Smooth muscle cell (in vitro differentiated cells): ENCODE measurements around the gene IL1RN. TPM values are rescaled to one million over a fixed set of nuclear protein-coding genes. Genes with fewer than 3 reads are reported as not detected.

ENCODE experiments used
- DNase-seq: peaks from one replicate; lab custom pipeline; 2025; ENCODE audit not compliant: unreplicated experiment; lab: John Stamatoyannopoulos, UW
- H2AFZ ChIP-seq: fragments of 200-600 bp; sonication (generic); 2 replicates; pipeline ENCODE4 v1.6.0; 2016; ENCODE audit warnings: antibody characterized with exemption, low read depth, mild to moderate bottlenecking
- H3F3A ChIP-seq: fragments of 200-600 bp; sonication (generic); 2 replicates; pipeline ENCODE4 v1.6.0; 2017; ENCODE audit warnings: antibody characterized with exemption, low read depth
- H3K27ac ChIP-seq: fragments of 200-600 bp; sonication (generic); 2 replicates; pipeline ENCODE4 v1.5.1; 2016; ENCODE audit warnings: low read depth, mild to moderate bottlenecking
- H3K27me3 ChIP-seq: fragments of 200-600 bp; sonication (generic); 2 replicates; pipeline ENCODE4 v1.6.1; 2016; ENCODE audit warnings: low read depth, mild to moderate bottlenecking
- H3K36me3 ChIP-seq: fragments of 200-600 bp; sonication (generic); 2 replicates; pipeline ENCODE4 v1.5.1; 2016; ENCODE audit warnings: low read depth
- H3K4me1 ChIP-seq: fragments of 200-600 bp; sonication (generic); 2 replicates; pipeline ENCODE4 v1.5.1; 2016; ENCODE audit warnings: low read depth
- H3K4me2 ChIP-seq: fragments of 200-600 bp; sonication (generic); 2 replicates; pipeline ENCODE4 v1.6.0; 2016; ENCODE audit warnings: mild to moderate bottlenecking
- H3K4me3 ChIP-seq: fragments of 200-600 bp; sonication (generic); 2 replicates; pipeline ENCODE4 v1.5.1; 2016; ENCODE audit warnings: mild to moderate bottlenecking
- H3K79me2 ChIP-seq: fragments of 200-600 bp; sonication (generic); 2 replicates; pipeline ENCODE4 v1.6.0; 2016; ENCODE audit warnings: low read depth, mild to moderate bottlenecking
- H3K9ac ChIP-seq: fragments of 200-600 bp; sonication (generic); 2 replicates; pipeline ENCODE4 v1.6.0; 2016; ENCODE audit warnings: low read depth
- H3K9me3 ChIP-seq: fragments of 200-600 bp; sonication (generic); replicated peaks from 2 replicates; pipeline ENCODE4 v1.5.1; 2016; ENCODE audit warnings: low read depth
- H4K20me1 ChIP-seq: fragments of 200-600 bp; sonication (generic); 2 replicates; pipeline ENCODE4 v1.6.0; 2016; ENCODE audit warnings: low read depth
- WGBS: methylation state at CpG from one replicate; pipeline ENCODE4 v1.1.7; 2016; ENCODE audit warnings: low lambda C conversion rate; 5-methylcytosine and 5-hydroxymethylcytosine counted together
- polyA plus RNA-seq: library from polyadenylated mRNA; unstranded; fragments of >200 nt; fragmentation: Nextera tagmentation; extraction: Ambion mirVana; gene quantifications from 2 replicates; pipeline ENCODE4 v1.2.1, GENCODE V29; 2016
- total RNA-seq: library from RNA; depleted of rRNA; stranded (reverse); fragments of >200 nt; gene quantifications from 2 replicates; pipeline ENCODE4 v1.2.3, GENCODE V29; 2014
- TF ChIP-seq, protein P1 (sequence below): fragments of 200-600 bp; sonication (generic); IDR thresholded peaks from 2 replicates; pipeline ENCODE4 v1.5.1; 2017; ENCODE audit warnings: borderline replicate concordance, mild to moderate bottlenecking, antibody characterized with exemption; ENCODE audit not compliant: insufficient read depth, poor library complexity, severe bottlenecking

The IL1RN gene
- total and polyA plus RNA-seq, 2 experiments from 2014 or later: 2.2 to 3.3 TPM

DNA sequence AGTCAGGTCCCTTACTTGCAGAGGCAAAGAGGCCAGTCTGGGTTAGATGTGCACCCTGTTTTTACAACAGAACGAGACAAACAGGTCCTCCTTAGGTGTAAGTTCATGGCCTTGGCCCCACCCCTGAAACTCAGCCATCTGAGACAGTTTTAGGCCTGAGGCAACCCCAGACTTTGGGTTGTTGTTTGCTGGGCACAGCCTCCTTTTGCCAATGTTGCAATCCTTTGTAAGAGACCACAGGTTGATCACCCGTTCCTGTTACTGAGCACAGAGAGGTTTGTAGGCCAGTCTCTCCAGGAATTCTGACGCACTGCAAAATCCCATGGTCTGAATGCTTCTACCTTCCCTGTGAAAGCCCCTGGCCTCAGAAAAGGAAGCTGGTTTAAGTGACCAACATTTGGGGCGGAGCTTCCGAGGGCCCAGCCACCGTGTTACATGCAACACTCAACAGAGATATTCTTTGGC lies 15.5 kb upstream of the IL1RN start:
- no peaks in the 10 kb centered on the region for H3F3A ChIP-seq
- no peaks in the 10 kb centered on the region for H4K20me1 ChIP-seq
- H3K79me2 ChIP-seq: no peaks in the 10 kb centered on the region
- WGBS: 73% methylated on average over 6 of the region's 6 CpGs
- H3K27ac ChIP-seq: no peak overlapping the region
- H2AFZ ChIP-seq: no peak overlapping the region
- no peaks in the 10 kb centered on the region for H3K4me1 ChIP-seq
- H3K4me3 ChIP-seq: no peak overlapping the region
- no peak for DNase-seq
- H3K9me3 ChIP-seq: no peaks in the 10 kb centered on the region
- H3K36me3 ChIP-seq: no peaks in the 10 kb centered on the region
- H3K27me3 ChIP-seq: no peaks in the 10 kb centered on the region
- TF ChIP-seq, protein P1, sequence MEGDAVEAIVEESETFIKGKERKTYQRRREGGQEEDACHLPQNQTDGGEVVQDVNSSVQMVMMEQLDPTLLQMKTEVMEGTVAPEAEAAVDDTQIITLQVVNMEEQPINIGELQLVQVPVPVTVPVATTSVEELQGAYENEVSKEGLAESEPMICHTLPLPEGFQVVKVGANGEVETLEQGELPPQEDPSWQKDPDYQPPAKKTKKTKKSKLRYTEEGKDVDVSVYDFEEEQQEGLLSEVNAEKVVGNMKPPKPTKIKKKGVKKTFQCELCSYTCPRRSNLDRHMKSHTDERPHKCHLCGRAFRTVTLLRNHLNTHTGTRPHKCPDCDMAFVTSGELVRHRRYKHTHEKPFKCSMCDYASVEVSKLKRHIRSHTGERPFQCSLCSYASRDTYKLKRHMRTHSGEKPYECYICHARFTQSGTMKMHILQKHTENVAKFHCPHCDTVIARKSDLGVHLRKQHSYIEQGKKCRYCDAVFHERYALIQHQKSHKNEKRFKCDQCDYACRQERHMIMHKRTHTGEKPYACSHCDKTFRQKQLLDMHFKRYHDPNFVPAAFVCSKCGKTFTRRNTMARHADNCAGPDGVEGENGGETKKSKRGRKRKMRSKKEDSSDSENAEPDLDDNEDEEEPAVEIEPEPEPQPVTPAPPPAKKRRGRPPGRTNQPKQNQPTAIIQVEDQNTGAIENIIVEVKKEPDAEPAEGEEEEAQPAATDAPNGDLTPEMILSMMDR: no peak
- H3K9ac ChIP-seq: no peak overlapping the region
- H3K4me2 ChIP-seq: no peak overlapping the region

DNA sequence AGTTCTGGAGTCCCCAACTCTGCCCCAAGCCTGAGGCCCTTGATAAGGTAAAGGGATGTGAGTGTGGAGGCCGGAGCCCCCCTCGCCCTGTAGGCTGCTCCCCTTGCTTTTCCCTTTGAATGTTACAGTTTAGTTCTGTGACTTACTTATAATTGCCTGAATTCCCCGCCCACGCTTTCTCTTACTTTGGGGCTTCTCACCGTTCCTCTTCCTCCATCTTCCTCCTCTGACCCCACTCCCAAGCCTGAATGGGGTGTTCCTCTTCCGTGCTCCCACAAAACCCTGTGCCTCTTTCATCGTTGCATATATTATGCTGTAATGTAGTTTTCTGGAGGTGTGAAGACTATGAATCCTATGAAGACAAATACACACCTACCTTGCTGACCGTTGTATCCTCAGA lies 15.0 kb upstream of the IL1RN start:
- no peak overlapping the region for H3K4me3 ChIP-seq
- TF ChIP-seq, protein P1: no peak
- no peak for DNase-seq
- no peaks in the 10 kb centered on the region for H3K36me3 ChIP-seq
- no peaks in the 10 kb centered on the region for H4K20me1 ChIP-seq
- H3K27ac ChIP-seq: no peak overlapping the region
- H3K27me3 ChIP-seq: no peaks in the 10 kb centered on the region
- no peaks in the 10 kb centered on the region for H3K9me3 ChIP-seq
- H3K79me2 ChIP-seq: no peaks in the 10 kb centered on the region
- H3K4me2 ChIP-seq: no peak overlapping the region
- H3K9ac ChIP-seq: no peak overlapping the region
- H3K4me1 ChIP-seq: no peaks in the 10 kb centered on the region
- WGBS: 81% methylated on average over 8 of the region's 8 CpGs
- no peaks in the 10 kb centered on the region for H3F3A ChIP-seq
- H2AFZ ChIP-seq: no peak overlapping the region

DNA sequence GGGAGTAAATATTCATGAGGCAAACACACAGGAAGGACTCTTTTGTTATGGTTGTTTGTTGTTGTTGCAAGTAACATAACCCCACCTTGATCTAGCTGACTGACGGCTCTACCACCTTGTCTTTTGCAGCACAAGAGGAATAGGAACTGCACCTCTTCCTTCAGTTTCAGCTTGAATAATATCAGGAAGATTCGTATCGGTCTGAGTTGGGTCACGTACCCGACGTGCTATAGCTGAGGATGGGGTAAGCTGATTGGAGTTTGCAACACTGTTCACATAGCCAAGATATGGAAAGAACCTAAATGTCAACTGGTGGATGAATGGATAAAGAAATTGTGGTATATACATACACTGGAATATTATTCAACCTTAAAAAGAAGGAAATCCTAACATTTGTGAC lies 14.5 kb upstream of the IL1RN start:
- H3K9me3 ChIP-seq: no peaks in the 10 kb centered on the region
- no peak overlapping the region for H3K4me3 ChIP-seq
- H3F3A ChIP-seq: no peaks in the 10 kb centered on the region
- no peaks in the 10 kb centered on the region for H3K27me3 ChIP-seq
- no peaks in the 10 kb centered on the region for H3K79me2 ChIP-seq
- no peak overlapping the region for H3K9ac ChIP-seq
- 94% methylated on average over 6 of the region's 6 CpGs for WGBS
- no peaks in the 10 kb centered on the region for H4K20me1 ChIP-seq
- H3K4me1 ChIP-seq: no peaks in the 10 kb centered on the region
- H3K27ac ChIP-seq: no peak overlapping the region
- no peak for DNase-seq
- H3K36me3 ChIP-seq: no peaks in the 10 kb centered on the region
- no peak overlapping the region for H2AFZ ChIP-seq
- no peak overlapping the region for H3K4me2 ChIP-seq
- TF ChIP-seq, protein P1: no peak

DNA sequence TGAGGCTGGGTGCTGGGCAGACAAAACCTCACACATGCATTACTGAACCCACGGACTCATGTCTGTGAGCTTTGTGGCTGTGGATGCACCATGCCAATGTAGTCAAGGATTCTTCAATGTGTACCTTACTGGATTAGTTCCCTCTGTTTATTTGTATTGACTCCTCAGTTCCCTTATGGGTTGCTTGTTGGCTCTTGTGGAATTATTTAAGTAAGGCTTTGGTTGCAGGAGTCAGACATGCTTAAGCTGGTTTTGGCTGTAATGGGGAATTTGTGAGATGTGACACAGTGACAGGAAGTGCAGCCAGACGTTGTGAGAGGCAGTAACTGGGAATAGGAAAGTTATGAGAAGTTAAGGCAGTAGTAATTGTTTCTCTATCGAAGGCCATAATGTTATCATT lies 13.6 kb upstream of the IL1RN start:
- Histone ChIP-seq H3K27ac (peak overlapping the region; percentile 64), H2AFZ (no peak overlapping the region), H3K4me3 (no peak overlapping the region), H3K9ac (no peak overlapping the region), H3K4me1 (no peaks in the 10 kb centered on the region), H4K20me1 (no peaks in the 10 kb centered on the region), H3F3A (no peaks in the 10 kb centered on the region), H3K4me2 (peak overlapping the region; percentile 14), H3K27me3 (no peaks in the 10 kb centered on the region), H3K36me3 (no peaks in the 10 kb centered on the region), H3K9me3 (no peaks in the 10 kb centered on the region), H3K79me2 (no peaks in the 10 kb centered on the region)
- no peak for DNase-seq
- TF ChIP-seq, protein P1: no peak
- 37% methylated on average over 3 of the region's 3 CpGs for WGBS
